GM12892 (cell line): ENCODE measurements around the gene RGS17.

Experiments
- POLR2A ChIP-seq: IDR thresholded peaks from 2 replicates; pipeline ENCODE4 v1.6.1; 2011; ENCODE audit warnings: low read depth, low read length, control low read depth
- TAF1 ChIP-seq: IDR thresholded peaks from 2 replicates; pipeline ENCODE4 v1.6.1; 2011; ENCODE audit warnings: low read depth, mild to moderate bottlenecking, control low read depth, low read length, borderline replicate concordance

- TF ChIP-seq TAF1 (no peak), POLR2A (no peak)
Observed at GRCh38 chr6:153102605-153103318, 28.3 kb downstream of the RGS17 start.
